HepG2 (cell line): Measurements from ENCODE around the gene QRICH2. TPM values are rescaled to one million over a fixed set of nuclear protein-coding genes. Genes with fewer than 3 reads are reported as not detected.

Experiments used
- ARID3A ChIP-seq: IDR thresholded peaks from 2 replicates; pipeline ENCODE4 v1.6.1; 2012; ENCODE audit warnings: low read depth, low read length, improper control_type of control experiment
- ATM ChIP-seq: fragments of 450-650 bp; IDR thresholded peaks from 2 replicates; pipeline ENCODE4 v1.7.1; 2017; ENCODE audit warnings: mild to moderate bottlenecking, borderline replicate concordance
- IRX3 ChIP-seq: sonication (generic); formaldehyde crosslinking; IDR thresholded peaks from 2 replicates; pipeline ENCODE4 v1.8.1; 2023; ENCODE audit warnings: mild to moderate bottlenecking, low read depth, missing genetic modification reagents, borderline replicate concordance
- MIER2 ChIP-seq: IDR thresholded peaks from 2 replicates; pipeline ENCODE4 v1.6.1; 2016; ENCODE audit warnings: missing biosample characterization, missing genetic modification reagents
- NR2F1 ChIP-seq, 2 experiments: fragments of 450-650 bp in 1 of 2; formaldehyde crosslinking in 1 of 2; IDR thresholded peaks; 2 replicates each; pipeline versions ENCODE4 v1.5.0 to v1.6.1; 2016 to 2020; ENCODE audit warnings: mild to moderate bottlenecking in 1 of 2, missing compliant biosample characterization in 1 of 2, missing genetic modification reagents in 1 of 2, moderate library complexity in 1 of 2
- REPIN1 ChIP-seq: sonication (generic); formaldehyde crosslinking; IDR thresholded peaks from 2 replicates; pipeline ENCODE4 v1.8.0; 2022; ENCODE audit warnings: missing genetic modification reagents, low read depth, mild to moderate bottlenecking, borderline replicate concordance
- TAF15 ChIP-seq: fragments of 200-400 bp; formaldehyde crosslinking; IDR thresholded peaks from one replicate; pipeline ENCODE4 v1.6.1; 2018; ENCODE audit warnings: mild to moderate bottlenecking, low read depth, low read length; ENCODE audit not compliant: poor library complexity, severe bottlenecking
- THAP7 ChIP-seq: sonication (generic); formaldehyde crosslinking; IDR thresholded peaks from 2 replicates; pipeline ENCODE4 v1.8.1; 2023; ENCODE audit warnings: mild to moderate bottlenecking, missing genetic modification reagents
- XRCC5 ChIP-seq: fragments of 200-400 bp; formaldehyde crosslinking; optimal IDR thresholded peaks from 2 replicates; pipeline ENCODE3; 2017; ENCODE audit warnings: mild to moderate bottlenecking, low read length
- ZBTB7A ChIP-seq: sonication (generic); formaldehyde crosslinking; IDR thresholded peaks from 2 replicates; pipeline ENCODE4 v1.8.0; 2022; ENCODE audit warnings: mild to moderate bottlenecking, missing genetic modification reagents
- ZNF256 ChIP-seq: sonication (generic); formaldehyde crosslinking; conservative IDR thresholded peaks from 2 replicates; pipeline ENCODE4 v1.4.0; 2020; ENCODE audit warnings: missing genetic modification reagents
- ZNF33B ChIP-seq: sonication (generic); formaldehyde crosslinking; IDR thresholded peaks from 2 replicates; pipeline ENCODE4 v1.5.1; 2020; ENCODE audit warnings: mild to moderate bottlenecking, missing genetic modification reagents
- ZNF761 ChIP-seq: sonication (generic); formaldehyde crosslinking; conservative IDR thresholded peaks from 2 replicates; pipeline ENCODE4 v1.4.0; 2020; ENCODE audit warnings: mild to moderate bottlenecking, missing genetic modification reagents
- ZNF776 ChIP-seq: sonication (generic); formaldehyde crosslinking; IDR thresholded peaks from 2 replicates; pipeline ENCODE4 v1.4.0; 2020; ENCODE audit warnings: mild to moderate bottlenecking, missing genetic modification reagents
- polyA plus RNA-seq, 8 experiments: library from polyadenylated mRNA; depleted of rRNA in 3 of 8; stranded (reverse) in 7 of 8; unstranded in 1 of 8; fragments of >200 nt; fragmentation: Illumina TruSeq in 4 of 8; extraction: Trizol in 4 of 8; gene quantifications; 2 replicates each; pipeline versions ENCODE4 v1.2.1 to v1.2.3, GENCODE V29; 2011 to 2016; ENCODE audit warnings: low read depth in 4 of 8, missing spikeins in 1 of 8, mixed read lengths in 1 of 8; ENCODE audit not compliant: insufficient read depth in 1 of 8
- total RNA-seq, 5 experiments: library from RNA; depleted of rRNA; stranded (reverse); fragments of >200 nt; fragmentation: Illumina TruSeq; extraction: Trizol; gene quantifications; 2 replicates each; pipeline ENCODE4 v1.2.3, GENCODE V29; 2016; ENCODE audit warnings: low read depth in 1 of 5
- TF ChIP-seq, protein P1 (sequence below): sonication (generic); IDR thresholded peaks from 2 replicates; pipeline ENCODE4 v1.6.1; 2016; ENCODE audit warnings: low read depth, borderline replicate concordance
- TF ChIP-seq, protein P2 (sequence below): sonication (generic); formaldehyde crosslinking; IDR thresholded peaks from 2 replicates; pipeline ENCODE4 v1.8.0; 2022; ENCODE audit warnings: missing genetic modification reagents, mild to moderate bottlenecking, inconsistent platforms, borderline replicate concordance
- TF ChIP-seq, protein P3 (sequence below): sonication (generic); formaldehyde crosslinking; IDR thresholded peaks from 2 replicates; pipeline ENCODE4 v1.4.0; 2020; ENCODE audit warnings: low read depth, mild to moderate bottlenecking, missing genetic modification reagents

The QRICH2 gene
- total and polyA plus RNA-seq, 2 of the 13 experiments (the other 11 are each of a cell fraction or from before 2014, with no cell fraction given), result 3.7 to 5.7 TPM

DNA sequence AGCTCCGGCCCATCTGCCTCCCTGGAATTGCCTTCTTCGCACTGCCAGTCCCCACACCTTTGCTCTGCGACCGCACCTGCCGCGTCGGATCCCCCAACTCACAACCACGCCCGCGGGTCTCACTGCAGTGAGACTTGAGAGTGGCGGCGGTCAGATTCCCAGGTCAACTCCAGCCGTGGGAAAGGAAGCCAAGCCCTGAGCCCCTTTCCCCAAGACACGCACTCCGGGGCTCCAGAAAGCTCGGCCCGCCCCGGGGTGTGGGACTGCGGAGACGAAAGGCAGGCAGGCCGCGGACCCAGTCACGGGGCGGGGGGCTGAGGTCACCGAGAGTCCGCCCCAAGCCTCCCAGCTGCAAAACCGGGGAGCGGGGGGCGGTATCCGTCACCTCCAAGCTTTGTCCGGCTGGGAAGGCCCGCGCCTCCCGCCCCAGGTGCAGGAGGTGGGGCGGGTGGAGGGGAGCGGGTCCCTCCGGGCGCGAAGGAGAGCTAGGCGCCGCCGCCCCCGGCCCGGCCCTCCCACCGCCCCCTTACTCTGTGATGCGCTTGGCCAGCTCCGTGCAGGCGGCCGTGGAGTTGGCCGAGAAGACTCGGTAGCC lies 45.0 kb upstream of the QRICH2 start (continued):
- TF ChIP-seq ZBTB7A (CRISPR knock-in tag) (no peak), ATM (no peak), ARID3A (no peak), REPIN1 (CRISPR knock-in tag) (peak; percentile 26; the same call in 1 of the 2 replicates), TAF15 (peak; percentile 44), IRX3 (CRISPR knock-in tag) (0 out of 2 replicates have a peak, but pooled peaks have one; percentile 34), XRCC5 (no peak), ZNF33B (CRISPR knock-in tag) (0 out of 2 replicates have a peak, but pooled peaks have one; percentile 59), ZNF761 (CRISPR knock-in tag) (peak; percentile 8; the same call in 1 of the 2 replicates), NR2F1 (CRISPR knock-in tag; IDR thresholded peaks at IDR 0.05) (no peak), THAP7 (CRISPR knock-in tag) (no peak), ZNF256 (peak; percentile 63; the same call in 1 of the 2 replicates), MIER2 (CRISPR knock-in tag) (no peak), ZNF776 (peak; percentile 5)
- TF ChIP-seq, protein P1, sequence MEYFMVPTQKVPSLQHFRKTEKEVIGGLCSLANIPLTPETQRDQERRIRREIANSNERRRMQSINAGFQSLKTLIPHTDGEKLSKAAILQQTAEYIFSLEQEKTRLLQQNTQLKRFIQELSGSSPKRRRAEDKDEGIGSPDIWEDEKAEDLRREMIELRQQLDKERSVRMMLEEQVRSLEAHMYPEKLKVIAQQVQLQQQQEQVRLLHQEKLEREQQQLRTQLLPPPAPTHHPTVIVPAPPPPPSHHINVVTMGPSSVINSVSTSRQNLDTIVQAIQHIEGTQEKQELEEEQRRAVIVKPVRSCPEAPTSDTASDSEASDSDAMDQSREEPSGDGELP, result no peak
- TF ChIP-seq, protein P2, sequence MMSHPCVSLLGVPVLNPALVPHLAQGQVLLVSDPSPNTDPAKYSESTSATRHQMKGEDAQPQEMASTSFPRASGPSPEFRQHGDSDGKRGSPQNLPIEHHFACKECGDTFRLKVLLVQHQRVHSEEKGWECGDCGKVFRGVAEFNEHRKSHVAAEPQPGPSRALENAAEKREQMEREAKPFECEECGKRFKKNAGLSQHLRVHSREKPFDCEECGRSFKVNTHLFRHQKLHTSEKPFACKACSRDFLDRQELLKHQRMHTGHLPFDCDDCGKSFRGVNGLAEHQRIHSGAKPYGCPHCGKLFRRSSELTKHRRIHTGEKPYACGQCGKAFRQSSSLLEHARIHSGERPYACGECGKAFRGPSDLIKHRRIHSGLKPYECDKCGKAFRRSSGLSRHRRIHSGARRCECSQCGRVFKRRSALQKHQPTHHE (CRISPR knock-in tag), result peak; percentile 39; the same call in 1 of the 2 replicates
- TF ChIP-seq, protein P3, sequence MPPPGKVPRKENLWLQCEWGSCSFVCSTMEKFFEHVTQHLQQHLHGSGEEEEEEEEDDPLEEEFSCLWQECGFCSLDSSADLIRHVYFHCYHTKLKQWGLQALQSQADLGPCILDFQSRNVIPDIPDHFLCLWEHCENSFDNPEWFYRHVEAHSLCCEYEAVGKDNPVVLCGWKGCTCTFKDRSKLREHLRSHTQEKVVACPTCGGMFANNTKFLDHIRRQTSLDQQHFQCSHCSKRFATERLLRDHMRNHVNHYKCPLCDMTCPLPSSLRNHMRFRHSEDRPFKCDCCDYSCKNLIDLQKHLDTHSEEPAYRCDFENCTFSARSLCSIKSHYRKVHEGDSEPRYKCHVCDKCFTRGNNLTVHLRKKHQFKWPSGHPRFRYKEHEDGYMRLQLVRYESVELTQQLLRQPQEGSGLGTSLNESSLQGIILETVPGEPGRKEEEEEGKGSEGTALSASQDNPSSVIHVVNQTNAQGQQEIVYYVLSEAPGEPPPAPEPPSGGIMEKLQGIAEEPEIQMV (CRISPR knock-in tag), result no peak
